Aorta (tissue), 5 donors: Measurements from ENCODE around the gene PA2G4. TPM values are rescaled to one million over a fixed set of nuclear protein-coding genes. Genes with fewer than 3 reads are reported as not detected.
A peak's percentile ranks its signal among the peaks of the same experiment; 100 is the strongest.

Experiments used
- ATAC-seq: fragments of 200-7000 bp; cut with Tn5 transposase; one replicate; pipeline ENCODE4 v1.9.1; 2022; ENCODE audit warnings: moderate library complexity; ENCODE audit not compliant: low FRiP score
- DNase-seq, 2 donors: peaks; one replicate each; pipeline ENCODE4 v3.0.0-alpha.2; 2020
- H3K27ac ChIP-seq, 2 donors: one replicate each; pipeline ENCODE4 v1.5.1; 2013; ENCODE audit warnings: low read length in 2 of 2, mild to moderate bottlenecking in 2 of 2, moderate library complexity in 2 of 2, control low read depth in 1 of 2, inconsistent platforms in 1 of 2, low read depth in 1 of 2
- H3K27me3 ChIP-seq, 2 donors: one replicate each; pipeline ENCODE4 v1.6.1; 2013; ENCODE audit warnings: control low read depth in 1 of 2, low read length in 1 of 2, mild to moderate bottlenecking in 1 of 2, moderate library complexity in 1 of 2; ENCODE audit not compliant: insufficient read depth in 2 of 2, control insufficient read depth in 1 of 2
- H3K36me3 ChIP-seq, 2 donors: one replicate each; pipeline ENCODE4 v1.6.1; 2013; ENCODE audit warnings: control low read depth in 1 of 2, low read length in 1 of 2, mild to moderate bottlenecking in 1 of 2; ENCODE audit not compliant: insufficient read depth in 2 of 2, control insufficient read depth in 1 of 2
- H3K4me1 ChIP-seq, 2 donors: one replicate each; pipeline ENCODE4 v1.6.1; 2013; ENCODE audit warnings: low read length in 2 of 2, control low read depth in 1 of 2, mild to moderate bottlenecking in 1 of 2, moderate library complexity in 1 of 2; ENCODE audit not compliant: insufficient read depth in 2 of 2, control insufficient read depth in 1 of 2
- H3K4me3 ChIP-seq, 2 donors: one replicate each; pipeline ENCODE4 v1.5.1; 2013; ENCODE audit warnings: low read length in 2 of 2, control low read depth in 1 of 2, mild to moderate bottlenecking in 1 of 2
- H3K9me3 ChIP-seq: one replicate; pipeline ENCODE4 v1.6.1; 2013; ENCODE audit warnings: mild to moderate bottlenecking, low read length; ENCODE audit not compliant: control insufficient read depth
- WGBS, 2 donors: extraction: QIAGEN DNeasy Blood & Tissue Kit; methylation state at CpG; one replicate each; pipeline ENCODE4 v1.1.7; 2013; 5-methylcytosine and 5-hydroxymethylcytosine counted together
- intact Hi-C, 2 donors: fragments of 100-400 bp; cut with DNase I; formaldehyde crosslinking; loops; one replicate each; pipeline versions ENCODE4 v1.14.2 to v1.15.0; 2022
- polyA plus RNA-seq, 2 donors: library from polyadenylated mRNA; stranded (reverse); fragments of 200-250 nt; gene quantifications; one replicate each; pipeline ENCODE4 v1.2.3, GENCODE V29; 2013
- total RNA-seq, 2 donors: library from RNA; stranded (reverse); fragmentation: NEBNext Ultra II Directional; extraction: Animal tissue kit (Norgen Biotek cat#: 25700); gene quantifications; one replicate each; pipeline ENCODE4 v1.2.1, GENCODE V29; 2021
- donor health status: healthy with polysubstance abuse.
- donor health status: Bipolar disorder and iron deficiency.
- donor health status: DM: no; HTN: no; CAD: no.
- donor health status: DM: no; HTN: no; CAD: no.
- donor health status: DM: yes; HTN: yes; CAD: no.

PA2G4 gene
- total and polyA plus RNA-seq, 4 donors = 59.9 to 80.8 (median 71.5) TPM

GRCh38 chr12:56160894-56161689, 56.7 kb downstream of the PA2G4 start:
- H3K27me3 ChIP-seq = no peaks in the 10 kb centered on the region
- DNase-seq = peak in 1 of 2 donors; percentile 33
- WGBS, 2 donors = 20 to 22% methylated on average over 11 of the region's 11 CpGs
- no peaks in the 10 kb centered on the region for H3K4me1 ChIP-seq
- H3K27ac ChIP-seq = peak overlapping the region; percentile 9 to 11
- H3K4me3 ChIP-seq = peak overlapping the region; percentile 76 to 96
- peaks cover 0 to 19% of the 10 kb centered on the region in 2 donors for H3K36me3 ChIP-seq
- no peaks in the 10 kb centered on the region for H3K9me3 ChIP-seq
- no peak for ATAC-seq
- intact Hi-C loops = loop anchor here in 1 of 2 donors (2.0 kb wide), 1 partner anchor 28 kb away; the partner anchor contains the start of gene SMARCC2

GRCh38 chr12:56161690-56162351, 57.5 kb downstream of the PA2G4 start:
- peaks cover 0 to 19% of the 10 kb centered on the region in 2 donors for H3K36me3 ChIP-seq
- peak in 1 of 2 donors; percentile 35 for DNase-seq
- intact Hi-C loops = loop anchor here in 1 of 2 donors (2.0 kb wide), 2 partner anchors 27 to 43 kb away; partner anchors contain the start of genes SMARCC2 and ZC3H10
- WGBS, 2 donors = 34 to 40% methylated on average over 10 of the region's 10 CpGs
- H3K9me3 ChIP-seq = no peaks in the 10 kb centered on the region
- H3K4me1 ChIP-seq = no peaks in the 10 kb centered on the region
- no peak for ATAC-seq
- peak overlapping the region in 1 of 2 donors; percentile 96 for H3K4me3 ChIP-seq
- H3K27ac ChIP-seq = peak overlapping the region in 1 of 2 donors; percentile 17
- no peaks in the 10 kb centered on the region for H3K27me3 ChIP-seq

GRCh38 chr12:56162468-56163290, 58.3 kb downstream of the PA2G4 start:
- WGBS, 2 donors = 19 to 24% methylated on average over 11 of the region's 11 CpGs
- ATAC-seq = no peak
- intact Hi-C loops = loop anchor here in 1 of 2 donors (2.0 kb wide), 1 partner anchor 44 kb away; the partner anchor contains the start of gene ZC3H10
- Histone ChIP-seq H3K27ac (peak overlapping the region in 1 of 2 donors; percentile 16), H3K27me3 (no peaks in the 10 kb centered on the region), H3K9me3 (no peaks in the 10 kb centered on the region), H3K4me3 (no peak overlapping the region), H3K36me3 (peaks cover 0 to 19% of the 10 kb centered on the region in 2 donors), H3K4me1 (no peaks in the 10 kb centered on the region)
- peak in 1 of 2 donors; percentile 44 for DNase-seq

Other genes with a start within 250 kb of the PA2G4 start
- 10 to 100 TPM; 21.9 to 23.5 TPM for gene PYM1, start 176.7 kb upstream of the PA2G4 start, total RNA-seq
- 10 to 100 TPM; 28.9 to 40.2 TPM for gene PYM1, start 176.7 kb upstream of the PA2G4 start, polyA plus RNA-seq
- 10 to 100 TPM; 74.1 to 86.5 TPM for gene DGKA, start 173.4 kb upstream of the PA2G4 start, total RNA-seq
- 10 to 100 TPM; 41.4 to 85.6 TPM for gene DGKA, start 173.4 kb upstream of the PA2G4 start, polyA plus RNA-seq
- gene PMEL, start 138.5 kb upstream of the PA2G4 start, total RNA-seq = 1 to 10 TPM in 1 of 2 donors, under 1 TPM in 1; 0.93 to 2.0 TPM
- gene PMEL, start 138.5 kb upstream of the PA2G4 start, polyA plus RNA-seq = 1 to 10 TPM in 1 of 2 donors, under 1 TPM in 1; 0.64 to 2.9 TPM
- 10 to 100 TPM; 29.8 to 35.5 TPM for gene CDK2, start 137.7 kb upstream of the PA2G4 start, total RNA-seq
- gene CDK2, start 137.7 kb upstream of the PA2G4 start, polyA plus RNA-seq = 10 to 100 TPM; 27.9 to 36.5 TPM
- gene RAB5B, start 130.5 kb upstream of the PA2G4 start, total RNA-seq = 100 to 1,000 TPM; 115 to 126 TPM
- gene RAB5B, start 130.5 kb upstream of the PA2G4 start, polyA plus RNA-seq = 10 to 100 TPM; 58.4 to 86.2 TPM
- 10 to 100 TPM; 17.7 to 18.3 TPM for gene SUOX, start 107.3 kb upstream of the PA2G4 start, total RNA-seq
- 10 to 100 TPM in 1 of 2 donors, 1 to 10 TPM in 1; 6.4 to 17.6 TPM for gene SUOX, start 107.3 kb upstream of the PA2G4 start, polyA plus RNA-seq
- gene IKZF4, start 83.5 kb upstream of the PA2G4 start, total RNA-seq = 10 to 100 TPM in 1 of 2 donors, 1 to 10 TPM in 1; 9.8 to 12.2 TPM
- 1 to 10 TPM; 1.8 to 5.3 TPM for gene IKZF4, start 83.5 kb upstream of the PA2G4 start, polyA plus RNA-seq
- gene RPS26, start 62.6 kb upstream of the PA2G4 start, total RNA-seq = 10 to 100 TPM; 40.5 to 69.1 TPM
- 1,000 to 10,000 TPM in 1 of 2 donors, 100 to 1,000 TPM in 1; 973 to 1,454 TPM for gene RPS26, start 62.6 kb upstream of the PA2G4 start, polyA plus RNA-seq
- 1 to 10 TPM; 3.2 to 5.1 TPM for gene ERBB3, start 24.4 kb upstream of the PA2G4 start, total RNA-seq
- gene ERBB3, start 24.4 kb upstream of the PA2G4 start, polyA plus RNA-seq = 1 to 10 TPM in 1 of 2 donors, under 1 TPM in 1; 0.23 to 9.6 TPM
- 1,000 to 10,000 TPM; 2,225 to 2,370 TPM for gene RPL41, start 12.1 kb downstream of the PA2G4 start, total RNA-seq
- gene RPL41, start 12.1 kb downstream of the PA2G4 start, polyA plus RNA-seq = 1,000 to 10,000 TPM; 5,850 to 7,278 TPM
- 1 to 10 TPM; 8.9 to 9.6 TPM for gene ZC3H10, start 13.7 kb downstream of the PA2G4 start, total RNA-seq
- 1 to 10 TPM; 1.8 to 3.1 TPM for gene ZC3H10, start 13.7 kb downstream of the PA2G4 start, polyA plus RNA-seq
- 100 to 1,000 TPM; 103 to 106 TPM for gene ESYT1, start 23.7 kb downstream of the PA2G4 start, total RNA-seq
- gene ESYT1, start 23.7 kb downstream of the PA2G4 start, polyA plus RNA-seq = 10 to 100 TPM; 27.0 to 54.6 TPM
- gene MYL6B, start 48.0 kb downstream of the PA2G4 start, total RNA-seq = 10 to 100 TPM; 30.2 to 34.2 TPM
- gene MYL6B, start 48.0 kb downstream of the PA2G4 start, polyA plus RNA-seq = 100 to 1,000 TPM in 1 of 2 donors, 10 to 100 TPM in 1; 66.6 to 101 TPM
- 1,000 to 10,000 TPM; 1,811 to 3,292 TPM for gene MYL6, start 53.8 kb downstream of the PA2G4 start, total RNA-seq
- 1,000 to 10,000 TPM; 5,914 to 7,311 TPM for gene MYL6, start 53.8 kb downstream of the PA2G4 start, polyA plus RNA-seq
- gene SMARCC2, start 84.9 kb downstream of the PA2G4 start, total RNA-seq = 100 to 1,000 TPM; 118 to 140 TPM
- gene SMARCC2, start 84.9 kb downstream of the PA2G4 start, polyA plus RNA-seq = 10 to 100 TPM; 45.0 to 56.2 TPM
- gene RNF41, start 117.4 kb downstream of the PA2G4 start, total RNA-seq = 10 to 100 TPM; 50.9 to 61.4 TPM
- gene RNF41, start 117.4 kb downstream of the PA2G4 start, polyA plus RNA-seq = 10 to 100 TPM; 32.9 to 39.3 TPM
- 10 to 100 TPM; 18.6 to 19.7 TPM for gene NABP2, start 119.8 kb downstream of the PA2G4 start, total RNA-seq
- gene NABP2, start 119.8 kb downstream of the PA2G4 start, polyA plus RNA-seq = 10 to 100 TPM; 25.7 to 28.6 TPM
- not detected for gene SLC39A5, start 125.5 kb downstream of the PA2G4 start, total RNA-seq
- gene SLC39A5, start 125.5 kb downstream of the PA2G4 start, polyA plus RNA-seq = 10 to 100 TPM in 1 of 2 donors, 1 to 10 TPM in 1; 1.1 to 21.4 TPM
- gene ANKRD52, start 153.8 kb downstream of the PA2G4 start, total RNA-seq = 10 to 100 TPM; 30.5 to 37.9 TPM
- gene ANKRD52, start 153.8 kb downstream of the PA2G4 start, polyA plus RNA-seq = 1 to 10 TPM; 4.4 to 9.3 TPM
- 10 to 100 TPM; 11.1 to 11.2 TPM for gene COQ10A, start 162.4 kb downstream of the PA2G4 start, total RNA-seq
- gene COQ10A, start 162.4 kb downstream of the PA2G4 start, polyA plus RNA-seq = 10 to 100 TPM; 11.9 to 18.9 TPM
- 100 to 1,000 TPM; 103 to 104 TPM for gene CS, start 195.8 kb downstream of the PA2G4 start, total RNA-seq
- 10 to 100 TPM; 49.5 to 56.3 TPM for gene CS, start 195.8 kb downstream of the PA2G4 start, polyA plus RNA-seq
- gene CNPY2, start 211.4 kb downstream of the PA2G4 start, total RNA-seq = 10 to 100 TPM; 72.2 to 92.0 TPM
- 100 to 1,000 TPM in 1 of 2 donors, 10 to 100 TPM in 1; 96.2 to 149 TPM for gene CNPY2, start 211.4 kb downstream of the PA2G4 start, polyA plus RNA-seq
- 10 to 100 TPM; 40.1 to 83.5 TPM for gene PAN2, start 229.4 kb downstream of the PA2G4 start, total RNA-seq
- 10 to 100 TPM in 1 of 2 donors, 1 to 10 TPM in 1; 6.1 to 73.2 TPM for gene PAN2, start 229.4 kb downstream of the PA2G4 start, polyA plus RNA-seq
- under 1 TPM in 1 of 2 donors, not detected in 1; 0.52 TPM for gene IL23A, start 234.3 kb downstream of the PA2G4 start, total RNA-seq
- not detected for gene IL23A, start 234.3 kb downstream of the PA2G4 start, polyA plus RNA-seq